Neural cell (in vitro differentiated cells): ENCODE data around the gene RASD2.

ENCODE experiments used
- POLR2AphosphoS5 ChIP-seq: IDR thresholded peaks from 2 replicates; pipeline ENCODE4 v1.6.1; 2012
- TF ChIP-seq, protein P1 (sequence below): fragments of 450-650 bp; IDR thresholded peaks from 2 replicates; pipeline ENCODE4 v1.5.1; 2014; ENCODE audit warnings: antibody characterized with exemption, mild to moderate bottlenecking, moderate library complexity; ENCODE audit not compliant: poor library complexity, severe bottlenecking

DNA sequence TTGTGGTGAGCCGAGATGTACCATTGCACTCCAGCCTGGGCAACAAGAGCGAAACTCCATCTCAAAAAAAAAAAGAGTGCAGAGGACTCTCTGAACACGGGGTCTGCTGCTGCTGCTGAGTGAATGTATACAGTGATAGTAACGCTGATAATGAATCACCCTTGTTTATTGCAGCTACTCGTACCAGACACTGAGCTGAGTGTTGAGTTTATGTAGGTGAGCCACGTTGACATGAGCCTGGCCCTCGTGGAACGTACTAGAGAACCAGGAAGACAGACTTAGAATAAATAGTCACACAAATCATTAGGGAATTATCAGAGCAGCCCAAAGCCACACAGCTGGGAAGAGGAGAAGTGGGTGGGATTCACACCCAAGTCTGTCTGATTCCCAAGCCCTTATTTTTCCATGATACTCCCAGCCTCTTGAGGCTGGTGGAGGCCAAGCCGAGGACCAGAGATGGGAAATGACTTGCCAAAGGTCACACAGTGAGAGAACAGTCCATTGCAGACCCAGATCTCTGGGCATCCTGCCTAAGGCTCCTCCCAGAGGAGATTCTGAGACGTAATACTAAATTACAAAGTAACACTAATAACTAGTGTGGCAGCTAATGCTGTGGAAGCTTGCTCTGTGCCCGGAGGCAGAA lies 41.7 kb downstream of the RASD2 start:
- no peak for TF ChIP-seq POLR2AphosphoS5
- TF ChIP-seq, protein P1, sequence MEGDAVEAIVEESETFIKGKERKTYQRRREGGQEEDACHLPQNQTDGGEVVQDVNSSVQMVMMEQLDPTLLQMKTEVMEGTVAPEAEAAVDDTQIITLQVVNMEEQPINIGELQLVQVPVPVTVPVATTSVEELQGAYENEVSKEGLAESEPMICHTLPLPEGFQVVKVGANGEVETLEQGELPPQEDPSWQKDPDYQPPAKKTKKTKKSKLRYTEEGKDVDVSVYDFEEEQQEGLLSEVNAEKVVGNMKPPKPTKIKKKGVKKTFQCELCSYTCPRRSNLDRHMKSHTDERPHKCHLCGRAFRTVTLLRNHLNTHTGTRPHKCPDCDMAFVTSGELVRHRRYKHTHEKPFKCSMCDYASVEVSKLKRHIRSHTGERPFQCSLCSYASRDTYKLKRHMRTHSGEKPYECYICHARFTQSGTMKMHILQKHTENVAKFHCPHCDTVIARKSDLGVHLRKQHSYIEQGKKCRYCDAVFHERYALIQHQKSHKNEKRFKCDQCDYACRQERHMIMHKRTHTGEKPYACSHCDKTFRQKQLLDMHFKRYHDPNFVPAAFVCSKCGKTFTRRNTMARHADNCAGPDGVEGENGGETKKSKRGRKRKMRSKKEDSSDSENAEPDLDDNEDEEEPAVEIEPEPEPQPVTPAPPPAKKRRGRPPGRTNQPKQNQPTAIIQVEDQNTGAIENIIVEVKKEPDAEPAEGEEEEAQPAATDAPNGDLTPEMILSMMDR: no peak
